PFSK-1 (cell line): ENCODE measurements around the gene JAK1.

Experiments used
- SIN3A ChIP-seq: IDR thresholded peaks from 2 replicates; pipeline ENCODE4 v1.6.1; 2012; ENCODE audit warnings: mild to moderate bottlenecking, low read length, moderate library complexity, borderline replicate concordance; ENCODE audit not compliant: insufficient read depth
- TAF1 ChIP-seq: IDR thresholded peaks from 2 replicates; pipeline ENCODE4 v1.6.1; 2012; ENCODE audit warnings: low read length, control low read depth, borderline replicate concordance; ENCODE audit not compliant: insufficient read depth
- TF ChIP-seq, protein P1 (sequence below), 2 experiments: IDR thresholded peaks; 2 replicates each; pipeline versions ENCODE4 v1.6.1 to v1.8.0; 2011 to 2012; ENCODE audit warnings: low read depth in 2 of 2, low read length in 2 of 2, control low read depth in 1 of 2, inconsistent platforms in 1 of 2, mild to moderate bottlenecking in 1 of 2, moderate library complexity in 1 of 2; ENCODE audit not compliant: insufficient read depth in 1 of 2

DNA sequence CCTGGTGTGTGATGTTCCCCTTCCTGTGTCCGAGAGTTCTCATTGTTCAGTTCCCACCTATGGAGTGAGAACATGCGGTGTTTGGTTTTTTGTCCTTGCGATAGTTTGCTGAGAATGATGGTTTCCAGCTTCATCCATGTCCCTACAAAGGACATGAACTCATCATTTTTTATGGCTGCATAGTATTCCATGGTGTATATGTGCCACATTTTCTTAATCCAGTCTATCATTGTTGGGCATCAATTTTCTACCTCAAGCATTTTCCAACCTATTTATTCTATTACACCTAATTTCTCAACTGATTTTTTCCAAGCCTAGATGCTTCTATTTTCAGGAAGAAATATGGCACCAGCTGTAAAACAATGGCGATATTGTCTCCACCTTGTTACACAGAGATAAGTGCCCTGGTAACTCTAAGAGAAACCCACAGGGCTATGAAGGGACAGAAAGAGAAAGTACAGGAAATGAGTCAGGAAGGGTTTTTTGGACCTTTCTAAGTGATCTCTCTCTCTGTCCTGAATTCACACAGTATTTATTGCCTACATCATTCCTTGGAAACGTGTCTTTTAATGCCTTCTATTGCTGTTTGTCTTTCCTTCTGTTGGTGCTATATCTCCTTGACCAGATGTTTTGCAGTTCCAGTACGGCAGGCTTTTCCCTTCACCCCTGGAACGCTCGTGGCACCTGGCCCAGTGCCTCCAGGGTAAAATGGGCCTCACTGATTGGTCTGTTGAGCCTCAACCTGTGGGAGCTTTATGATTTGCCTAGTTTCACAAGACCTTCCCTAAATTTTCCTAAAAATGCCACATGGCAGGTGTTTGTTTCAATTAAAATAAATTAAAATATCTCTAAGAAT lies 14.6 kb upstream of the JAK1 start:
- no peak for TF ChIP-seq TAF1
- TF ChIP-seq SIN3A: no peak
- TF ChIP-seq, protein P1, sequence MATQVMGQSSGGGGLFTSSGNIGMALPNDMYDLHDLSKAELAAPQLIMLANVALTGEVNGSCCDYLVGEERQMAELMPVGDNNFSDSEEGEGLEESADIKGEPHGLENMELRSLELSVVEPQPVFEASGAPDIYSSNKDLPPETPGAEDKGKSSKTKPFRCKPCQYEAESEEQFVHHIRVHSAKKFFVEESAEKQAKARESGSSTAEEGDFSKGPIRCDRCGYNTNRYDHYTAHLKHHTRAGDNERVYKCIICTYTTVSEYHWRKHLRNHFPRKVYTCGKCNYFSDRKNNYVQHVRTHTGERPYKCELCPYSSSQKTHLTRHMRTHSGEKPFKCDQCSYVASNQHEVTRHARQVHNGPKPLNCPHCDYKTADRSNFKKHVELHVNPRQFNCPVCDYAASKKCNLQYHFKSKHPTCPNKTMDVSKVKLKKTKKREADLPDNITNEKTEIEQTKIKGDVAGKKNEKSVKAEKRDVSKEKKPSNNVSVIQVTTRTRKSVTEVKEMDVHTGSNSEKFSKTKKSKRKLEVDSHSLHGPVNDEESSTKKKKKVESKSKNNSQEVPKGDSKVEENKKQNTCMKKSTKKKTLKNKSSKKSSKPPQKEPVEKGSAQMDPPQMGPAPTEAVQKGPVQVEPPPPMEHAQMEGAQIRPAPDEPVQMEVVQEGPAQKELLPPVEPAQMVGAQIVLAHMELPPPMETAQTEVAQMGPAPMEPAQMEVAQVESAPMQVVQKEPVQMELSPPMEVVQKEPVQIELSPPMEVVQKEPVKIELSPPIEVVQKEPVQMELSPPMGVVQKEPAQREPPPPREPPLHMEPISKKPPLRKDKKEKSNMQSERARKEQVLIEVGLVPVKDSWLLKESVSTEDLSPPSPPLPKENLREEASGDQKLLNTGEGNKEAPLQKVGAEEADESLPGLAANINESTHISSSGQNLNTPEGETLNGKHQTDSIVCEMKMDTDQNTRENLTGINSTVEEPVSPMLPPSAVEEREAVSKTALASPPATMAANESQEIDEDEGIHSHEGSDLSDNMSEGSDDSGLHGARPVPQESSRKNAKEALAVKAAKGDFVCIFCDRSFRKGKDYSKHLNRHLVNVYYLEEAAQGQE (IDR thresholded peaks at IDR 0.05; ENCODE audit: insufficient read depth in 1 of 2, low read depth in 2 of 2, low read length in 2 of 2): no peak
